Cardiac septum (tissue), 1 donor: ENCODE data around the gene CFAP53. TPM values are rescaled to one million over a fixed set of nuclear protein-coding genes. Genes with fewer than 3 reads are reported as not detected.
"Not testable (repeated sequence)": the region's sequence is repeated elsewhere in the genome, so short reads cannot be mapped to it uniquely, and the experiment has no call there.

ENCODE experiments used
- DNase-seq: peaks from one replicate; pipeline ENCODE4 v3.0.0-alpha.2; 2020; ENCODE audit warnings: low spot score
- intact Hi-C: fragments of 100-400 bp; cut with DNase I; formaldehyde crosslinking; loops from one replicate; pipeline ENCODE4 v1.14.0; 2022
- long read RNA-seq: library from polyadenylated mRNA; unstranded; transcript quantifications from one replicate; pipeline ENCODE4 v2.0.0, GENCODE V29; 2021
- total RNA-seq: library from RNA; stranded (reverse); fragmentation: NEBNext Ultra II Directional; extraction: Animal tissue kit (Norgen Biotek cat#: 25700); gene quantifications from one replicate; pipeline ENCODE4 v1.2.1, GENCODE V29; 2021
- donor health status: DM: no; HTN: no; CAD: no.

CFAP53 gene
- 0.48 TPM for total RNA-seq
- long read RNA-seq: 0 reads

DNA sequence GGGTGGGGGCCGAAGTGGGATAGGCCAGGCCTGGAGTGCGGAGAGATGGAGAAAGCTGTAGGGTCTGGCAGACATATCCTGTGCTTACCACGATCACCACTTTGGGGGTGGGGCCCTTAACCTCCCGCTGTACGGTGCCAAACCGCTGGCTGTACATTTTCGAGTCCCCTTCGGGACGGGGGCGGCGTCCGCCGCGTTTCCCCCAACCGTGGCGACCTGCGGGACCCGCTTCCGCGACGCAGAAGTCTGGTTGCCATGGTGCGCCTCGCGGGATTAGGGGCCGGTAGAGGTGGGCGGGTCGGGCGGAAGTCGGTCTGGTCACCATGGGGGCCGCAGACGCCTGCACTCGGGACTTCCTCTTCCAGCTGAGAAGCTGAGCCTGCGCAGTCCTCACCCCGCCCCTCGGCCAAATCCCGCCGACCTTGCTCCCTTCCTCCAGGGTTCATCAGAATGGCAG is at the start of gene CFAP53:
Gene CFAP53 (minus strand): TSS at position 248 of the 457 bp plus-strand sequence. CDS start 91 bp downstream, at position 157.
- intact Hi-C loops: loop anchor here (2.0 kb wide), 1 partner anchor 21 kb away; the partner anchor contains the start of gene CXXC1
- DNase-seq: peak; percentile 97

DNA sequence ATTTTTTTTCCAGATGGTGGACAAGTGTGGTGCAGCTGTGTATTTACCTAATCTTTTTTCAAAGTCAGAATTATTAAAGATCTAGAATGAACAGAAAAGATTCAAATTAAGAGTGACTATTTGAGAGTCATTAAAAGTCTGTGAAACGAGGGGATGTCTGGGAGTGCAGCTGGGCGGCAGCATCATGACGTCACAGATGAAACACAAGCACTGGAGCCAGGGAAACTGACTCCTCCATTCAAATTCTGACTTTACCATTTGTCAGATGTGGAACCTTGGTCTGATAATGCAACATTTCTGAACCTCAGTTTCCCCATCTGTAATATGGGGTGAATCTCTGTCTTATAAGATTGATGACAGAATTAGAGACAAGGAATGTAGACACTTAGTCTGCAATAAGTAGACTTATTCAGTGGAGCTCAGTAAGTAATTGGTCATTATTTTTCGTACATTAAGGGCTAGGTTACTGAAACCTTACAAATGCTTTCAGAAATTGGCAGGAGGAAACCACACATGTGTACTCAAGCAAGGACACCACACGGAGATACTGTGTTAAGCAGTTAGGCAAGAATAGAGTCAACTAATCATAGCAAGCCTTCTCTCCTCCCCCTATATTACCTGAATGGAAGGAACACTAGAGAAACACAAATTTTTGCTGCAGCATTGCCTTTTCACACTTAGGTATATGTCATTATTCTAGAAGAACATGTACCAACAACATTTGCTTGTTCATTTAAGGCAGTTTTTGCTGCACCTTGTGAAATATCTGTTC is 49.0 kb upstream of the CFAP53 start:
- intact Hi-C loops: no loop called here
- DNase-seq: no peak

DNA sequence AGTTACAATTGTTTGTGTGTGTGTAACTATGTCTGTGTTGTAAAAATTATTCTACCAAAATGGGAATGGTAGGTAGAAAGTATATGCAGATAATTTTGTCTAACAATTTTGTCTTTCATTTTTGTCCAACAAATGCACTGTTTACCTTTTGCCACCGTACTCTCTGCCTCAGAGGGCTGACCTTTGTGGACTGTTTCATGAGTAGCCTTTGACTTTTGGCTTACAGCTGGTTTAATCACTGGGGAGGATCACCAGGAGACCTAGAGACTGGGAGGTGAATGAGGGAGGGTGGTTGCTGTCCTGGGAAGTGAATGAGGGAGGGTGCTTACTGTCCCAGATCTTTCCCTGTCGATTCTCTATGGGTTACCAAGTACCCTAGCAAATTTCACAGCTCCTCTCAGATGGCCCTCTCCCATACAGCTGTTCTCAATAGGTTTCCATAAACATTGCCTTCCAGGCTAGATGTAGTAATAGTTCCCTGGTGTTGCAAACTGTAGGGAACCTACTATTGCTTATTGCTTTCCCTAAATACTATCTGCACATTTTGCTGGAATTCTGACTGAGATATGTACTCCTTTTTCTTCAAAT is 47.7 kb upstream of the CFAP53 start:
- intact Hi-C loops: no loop called here
- DNase-seq: no peak

- no peak for DNase-seq
- intact Hi-C loops: no loop called here
Measured at GRCh38 chr18:50313031-50313607, 46.8 kb upstream of the CFAP53 start.

DNA sequence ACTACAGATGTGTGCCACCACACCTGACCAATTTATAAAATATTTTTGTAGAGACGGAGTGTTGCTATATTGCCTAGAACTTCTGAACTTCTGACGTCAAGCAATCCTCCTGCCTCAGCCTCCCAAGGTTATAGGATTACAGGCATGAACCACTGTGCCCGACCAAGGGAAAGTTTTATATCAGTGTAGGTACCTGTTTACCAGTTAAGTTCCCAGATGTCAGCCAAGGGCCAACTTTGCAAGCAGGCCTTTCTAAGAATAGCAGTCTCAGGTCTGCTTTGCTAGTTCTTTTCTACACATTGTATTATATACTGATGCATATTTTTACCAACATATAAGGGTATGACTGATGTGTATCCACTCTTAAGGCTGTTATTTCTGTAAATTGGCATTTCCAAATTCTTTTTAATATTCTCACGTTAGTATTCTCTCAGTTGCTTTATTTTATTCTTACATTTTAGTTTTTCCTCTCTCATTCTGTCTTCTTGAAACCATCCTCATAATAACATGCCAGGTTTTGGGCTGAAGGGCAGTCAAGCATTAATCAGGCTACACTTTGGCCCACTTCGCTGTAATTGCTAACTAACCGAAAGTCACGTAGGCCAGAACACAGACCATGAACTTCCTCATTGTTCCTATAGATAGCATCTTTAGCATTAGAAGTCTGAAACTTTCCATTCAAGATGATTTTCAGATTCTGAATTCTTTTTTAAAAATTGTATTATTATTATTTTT is 46.2 kb upstream of the CFAP53 start:
- no peak for DNase-seq
- intact Hi-C loops: no loop called here

GRCh38 chr18:50311650-50312049 is 45.4 kb upstream of the CFAP53 start:
- no peak for DNase-seq
- intact Hi-C loops: no loop called here

- DNase-seq: no peak
- intact Hi-C loops: no loop called here
Measured at GRCh38 chr18:50310080-50310479, 43.8 kb upstream of the CFAP53 start.

DNA sequence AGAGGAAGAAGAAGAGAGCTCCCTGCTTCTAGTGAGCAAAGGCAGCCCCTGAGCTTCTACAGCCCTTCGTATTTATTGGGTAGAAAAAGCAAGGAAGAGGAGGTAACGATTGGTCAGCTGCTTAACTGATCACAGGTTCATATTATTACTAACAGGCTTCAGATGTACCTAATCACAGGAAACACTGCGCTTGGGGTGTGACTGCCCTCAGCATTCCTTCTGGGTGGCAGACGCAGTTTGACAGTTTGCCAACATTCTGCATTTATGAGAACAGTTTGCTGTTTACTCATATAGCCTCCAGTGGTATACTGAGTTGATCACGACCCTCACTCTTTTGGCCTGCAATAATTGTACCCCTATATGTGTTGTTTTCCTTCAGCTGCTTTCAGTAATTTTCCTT is 42.6 kb upstream of the CFAP53 start:
- DNase-seq, intact Hi-C loops: not testable (repeated sequence)

DNA sequence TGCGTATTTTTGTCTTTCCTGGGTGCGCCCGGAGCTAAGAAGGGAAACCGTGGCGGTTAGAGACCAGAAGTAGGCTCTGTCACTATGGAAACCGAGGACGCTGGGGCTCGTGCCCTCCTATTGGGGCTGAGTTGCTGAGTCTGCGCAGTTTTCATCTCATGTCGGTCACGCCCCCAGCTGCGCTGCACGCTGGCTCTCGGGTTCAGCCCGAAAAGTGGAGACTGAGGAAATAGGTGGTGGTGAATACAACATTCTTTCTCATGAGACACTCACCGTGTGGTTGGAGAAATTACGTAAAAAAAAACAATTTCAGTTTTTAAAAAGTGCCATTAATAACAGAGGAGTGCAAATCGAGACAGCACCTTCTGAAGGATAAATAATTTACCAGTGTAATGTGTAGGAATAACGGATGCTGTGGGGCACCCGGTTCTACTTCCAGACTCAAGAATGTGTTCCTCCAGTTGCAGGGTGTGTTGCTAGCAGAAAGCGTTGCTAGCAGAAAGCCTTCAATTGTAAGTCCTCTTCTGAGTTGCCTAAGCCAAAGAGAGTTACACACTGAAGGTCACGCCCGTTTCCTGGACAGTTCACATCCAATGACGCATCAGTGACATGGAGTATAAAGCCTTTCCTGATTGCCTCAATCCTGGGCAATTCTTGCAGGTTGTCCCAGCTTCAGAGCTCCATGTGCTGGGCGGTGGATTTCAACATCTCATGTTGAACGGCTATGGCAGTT is 41.6 kb upstream of the CFAP53 start:
- intact Hi-C loops: no loop called here
- DNase-seq: peak; percentile 93

DNA sequence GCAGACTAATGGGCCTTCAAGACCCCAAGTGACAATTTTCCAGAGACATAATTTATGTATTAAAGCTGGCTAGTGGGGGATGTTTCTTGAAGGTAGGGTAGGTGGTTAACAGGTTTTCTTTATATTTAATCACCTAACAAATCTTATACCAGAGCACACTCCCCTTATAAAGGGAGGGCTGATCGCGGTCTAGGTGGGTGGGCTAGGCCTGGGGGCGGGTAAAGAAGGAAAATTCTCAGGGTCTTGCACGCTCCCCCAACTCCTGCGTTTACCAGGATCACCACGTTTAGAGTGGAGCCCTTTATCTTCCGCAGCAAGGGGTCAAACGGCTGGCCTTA is 41.1 kb upstream of the CFAP53 start:
- intact Hi-C loops: no loop called here
- DNase-seq: no peak

DNA sequence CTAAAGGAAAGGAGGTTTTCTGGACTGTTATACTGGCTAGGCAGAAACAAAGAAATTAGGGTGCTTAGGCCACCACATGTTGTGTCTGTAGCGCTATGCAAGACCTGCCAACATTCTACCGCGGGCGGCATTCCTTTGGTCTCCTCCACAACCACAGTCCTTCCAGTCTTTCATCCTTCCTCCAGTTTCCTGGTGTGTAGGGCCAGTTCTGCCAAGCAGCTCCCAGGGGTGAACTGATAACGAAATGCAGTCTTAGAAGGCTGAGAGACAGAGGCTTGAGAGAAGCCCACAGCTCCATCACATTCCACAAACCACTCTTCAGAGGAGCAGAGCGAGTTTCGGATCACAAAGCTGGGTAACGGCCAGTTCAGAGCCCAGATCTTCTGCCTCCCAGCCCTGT is 40.6 kb upstream of the CFAP53 start:
- DNase-seq: no peak

GRCh38 chr18:50301074-50301473 is 34.8 kb upstream of the CFAP53 start:
- intact Hi-C loops: no loop called here
- DNase-seq: no peak

More for the DNA sequence above, 40.6 kb upstream of the CFAP53 start:
- intact Hi-C loops: no loop called here

DNA sequence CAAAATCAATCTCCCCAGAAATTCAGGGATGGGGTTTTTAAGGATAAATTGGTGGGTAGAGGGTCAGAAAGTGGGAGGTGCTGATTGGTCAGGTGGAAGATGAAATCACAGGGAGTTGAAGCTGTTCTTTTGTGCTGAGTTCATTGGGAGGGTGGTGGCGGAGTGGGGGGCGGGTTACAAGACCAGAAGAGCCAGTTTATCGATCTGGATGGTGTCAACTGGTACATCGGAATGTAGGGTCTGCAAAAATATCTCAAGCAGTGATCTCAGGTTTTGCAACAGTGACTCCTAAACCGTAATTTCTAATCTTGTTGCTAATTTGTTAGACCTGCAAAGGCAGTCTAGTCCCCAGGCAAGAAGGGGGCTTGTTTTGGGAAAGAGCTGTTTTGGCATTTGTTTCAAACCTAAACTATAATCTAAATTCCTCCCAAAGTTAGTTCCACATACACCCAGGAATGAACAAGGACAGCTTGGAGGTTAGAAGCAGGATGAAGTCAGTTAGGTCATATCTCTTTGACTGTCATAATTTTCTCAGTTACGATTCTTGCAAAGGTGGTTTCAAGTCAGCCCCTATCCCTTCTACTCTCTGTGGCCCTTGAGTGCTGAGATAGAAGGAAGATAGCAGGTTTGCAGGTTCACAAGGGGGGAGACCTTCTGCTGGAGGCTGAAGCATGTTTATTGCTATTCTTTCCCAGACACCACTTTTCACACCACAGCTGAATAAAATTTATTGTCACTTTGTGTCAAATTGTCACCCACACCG is 33.5 kb upstream of the CFAP53 start:
- no peak for DNase-seq
- intact Hi-C loops: no loop called here

- DNase-seq: no peak
- intact Hi-C loops: no loop called here
Measured at GRCh38 chr18:50298443-50299284, 32.4 kb upstream of the CFAP53 start.

DNA sequence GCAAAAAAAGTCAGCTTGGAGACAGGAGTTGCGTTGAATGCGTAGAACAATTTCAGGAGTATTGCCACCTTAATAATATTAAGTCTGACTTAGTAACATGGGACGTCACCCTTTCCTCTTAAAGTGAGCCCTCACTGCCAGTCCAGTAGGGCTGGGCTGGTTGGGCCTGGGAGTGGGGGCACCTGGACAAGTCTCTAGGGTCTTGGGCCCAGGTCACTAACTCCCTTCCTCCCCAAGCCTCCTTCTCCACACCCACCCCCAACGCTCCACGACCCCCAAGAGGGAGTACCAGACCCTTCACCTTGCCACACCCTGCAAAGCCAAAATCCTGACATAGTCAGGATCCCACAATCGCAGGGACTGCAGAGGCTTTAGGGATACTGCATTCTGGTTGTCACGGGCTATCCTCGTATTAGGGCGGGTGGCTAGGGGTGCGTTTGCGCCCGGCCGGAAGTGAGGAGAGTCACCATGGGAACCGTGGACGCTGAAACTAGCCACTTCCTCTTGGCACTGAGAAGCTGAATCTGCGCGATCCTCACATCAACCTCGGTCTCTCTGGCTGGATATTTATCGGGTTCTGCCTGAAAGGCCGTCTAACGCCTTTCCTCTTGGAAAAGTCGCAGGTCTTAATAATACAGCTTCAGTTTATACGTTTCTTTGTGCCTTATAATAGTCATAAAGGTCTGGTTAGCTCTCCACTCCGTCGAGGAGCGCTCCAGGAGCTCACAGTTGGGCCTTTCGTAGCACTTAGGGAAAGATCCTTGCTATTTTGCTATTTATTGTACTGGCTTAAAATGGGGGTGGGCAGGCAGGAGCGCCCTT is 31.5 kb upstream of the CFAP53 start:
- DNase-seq: peak; percentile 88
- intact Hi-C loops: no loop called here

GRCh38 chr18:50293039-50293438 is 26.7 kb upstream of the CFAP53 start:
- intact Hi-C loops: no loop called here
- no peak for DNase-seq

DNA sequence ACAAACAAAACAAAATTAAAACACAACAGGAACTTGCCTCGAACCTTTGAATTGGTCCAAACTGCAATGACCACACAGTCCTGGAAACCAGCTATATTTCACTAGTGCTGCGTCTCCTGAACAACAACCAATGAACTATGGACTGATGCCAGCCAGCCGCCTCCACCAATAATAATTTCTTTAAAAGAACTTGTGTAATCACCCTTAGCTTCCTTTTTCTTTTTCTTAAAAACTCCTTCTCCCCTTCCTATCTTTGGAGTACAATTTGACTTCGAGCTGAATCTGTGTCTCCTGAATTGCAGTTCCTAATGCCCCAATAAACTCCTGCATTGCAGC is 22.8 kb upstream of the CFAP53 start:
- intact Hi-C loops: loop anchor here (10.0 kb wide), 1 partner anchor 794 kb away; the partner anchor contains the start of gene RPL17
- DNase-seq: no peak
